GM19328 (cell line): ENCODE data around the gene GDA.

Experiments
- ATAC-seq: cut with Tn5 transposase; IDR thresholded peaks from one replicate; pipeline ENCODE4 v1.9.1; 2021; ENCODE audit warnings: mild to moderate bottlenecking, moderate library complexity; ENCODE audit not compliant: unreplicated experiment

The GDA gene

DNA sequence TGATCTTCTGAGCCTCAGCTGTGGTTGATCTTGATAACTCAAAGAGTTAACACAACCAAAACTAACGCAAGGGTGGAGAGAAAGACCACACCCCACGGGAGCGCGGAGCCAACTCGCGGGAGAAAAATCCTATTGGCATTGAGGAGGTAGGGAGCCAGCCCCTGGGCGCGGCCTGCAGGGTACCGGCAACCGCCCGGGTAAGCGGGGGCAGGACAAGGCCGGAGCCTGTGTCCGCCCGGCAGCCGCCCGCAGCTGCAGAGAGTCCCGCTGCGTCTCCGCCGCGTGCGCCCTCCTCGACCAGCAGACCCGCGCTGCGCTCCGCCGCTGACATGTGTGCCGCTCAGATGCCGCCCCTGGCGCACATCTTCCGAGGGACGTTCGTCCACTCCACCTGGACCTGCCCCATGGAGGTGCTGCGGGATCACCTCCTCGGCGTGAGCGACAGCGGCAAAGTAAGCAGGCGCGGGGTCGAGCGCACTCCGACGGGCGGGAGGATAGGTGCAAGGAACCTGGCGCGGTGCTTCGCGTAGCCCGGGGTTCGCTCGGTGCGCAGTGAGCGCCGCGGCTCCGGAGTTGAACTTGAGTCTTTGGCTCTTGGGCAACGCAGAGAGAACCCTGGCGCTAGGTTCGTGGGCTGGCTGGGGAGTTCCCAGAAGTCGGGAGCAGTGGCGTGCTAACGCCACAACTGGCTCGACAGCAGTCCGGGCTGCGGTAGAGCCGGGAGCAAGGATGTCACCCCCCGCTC, at the start of gene GDA:
Gene GDA (plus strand): TSS at position 210 of the 745 bp plus-strand sequence. CDS start 120 bp downstream, at position 330.
- no peak for ATAC-seq

DNA sequence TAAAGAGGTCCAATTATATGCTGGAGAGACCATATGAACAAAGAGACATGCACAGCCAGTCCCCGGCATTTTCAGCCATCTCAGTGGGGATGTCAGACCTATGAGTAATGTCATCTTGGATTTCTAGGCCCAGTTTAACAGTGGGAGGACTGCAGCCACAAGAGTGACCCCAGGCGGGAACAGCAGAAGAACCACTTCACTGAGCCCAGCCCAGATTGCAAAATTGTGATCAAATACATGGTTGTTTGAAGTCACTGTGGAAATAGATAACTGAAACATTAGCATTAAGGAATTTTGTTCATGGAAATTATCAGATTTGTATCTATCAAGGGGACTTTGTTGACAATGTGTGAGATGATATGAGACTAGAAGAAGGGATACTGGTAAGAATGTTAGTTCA, 46.7 kb upstream of the GDA start:
- no peak for ATAC-seq

DNA sequence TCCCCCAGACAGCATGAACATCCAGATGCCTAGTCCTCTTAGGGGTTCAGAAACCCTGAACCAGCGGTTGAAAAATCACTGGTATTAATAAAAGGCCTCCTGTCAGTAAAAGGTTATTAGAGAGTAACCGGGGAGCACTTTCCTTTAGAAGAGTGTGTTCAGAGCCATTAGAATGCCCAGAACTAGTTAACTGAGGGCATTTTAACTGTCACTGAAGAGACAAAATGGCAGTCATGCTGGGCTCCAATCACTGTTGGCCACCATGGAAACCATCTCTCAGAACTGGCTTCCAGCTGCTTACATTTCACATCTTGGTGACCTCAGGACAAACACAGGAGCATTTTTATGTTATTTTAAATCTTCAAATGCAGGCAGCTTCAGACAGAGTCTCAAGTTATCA, 36.2 kb upstream of the GDA start:
- no peak for ATAC-seq

DNA sequence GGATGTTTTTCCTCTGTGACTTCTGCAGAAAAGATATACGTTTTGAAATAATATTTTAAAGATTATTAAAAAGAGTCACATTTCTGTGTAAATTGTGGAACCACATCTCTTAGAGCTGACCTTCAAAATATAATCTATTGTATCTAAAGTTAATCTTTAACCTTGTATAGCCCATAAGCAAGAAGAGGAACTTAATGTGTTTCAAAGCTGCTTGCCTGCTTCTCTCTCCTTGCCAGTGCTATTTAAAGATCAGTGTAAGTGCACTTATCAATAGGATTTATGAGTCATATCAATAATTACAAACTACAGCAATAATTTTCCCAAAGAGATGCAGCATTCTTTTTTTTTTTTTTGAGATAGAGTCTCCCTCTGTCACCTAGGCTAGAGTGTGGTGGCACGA, 29.4 kb upstream of the GDA start:
- ATAC-seq, result no peak

DNA sequence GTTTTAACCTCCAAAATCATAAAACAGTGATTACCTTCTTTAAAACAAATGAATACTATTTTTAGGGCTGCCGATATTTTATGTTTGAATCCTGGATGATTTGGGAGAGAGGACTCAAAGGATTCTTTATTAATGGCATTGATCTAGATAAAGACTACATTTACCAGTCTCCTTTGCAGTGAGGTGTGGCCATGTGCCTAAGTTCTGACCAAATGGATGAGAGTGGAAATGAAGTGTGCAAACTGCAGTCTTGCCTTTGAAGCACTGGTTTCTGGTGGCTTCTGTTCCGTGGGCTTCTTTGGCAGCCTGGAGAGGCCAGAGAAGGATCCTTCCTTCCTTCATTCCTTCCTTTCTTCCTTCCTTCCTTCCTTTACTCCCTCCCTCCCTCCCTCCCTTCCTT, 24.3 kb upstream of the GDA start:
- no peak for ATAC-seq

DNA sequence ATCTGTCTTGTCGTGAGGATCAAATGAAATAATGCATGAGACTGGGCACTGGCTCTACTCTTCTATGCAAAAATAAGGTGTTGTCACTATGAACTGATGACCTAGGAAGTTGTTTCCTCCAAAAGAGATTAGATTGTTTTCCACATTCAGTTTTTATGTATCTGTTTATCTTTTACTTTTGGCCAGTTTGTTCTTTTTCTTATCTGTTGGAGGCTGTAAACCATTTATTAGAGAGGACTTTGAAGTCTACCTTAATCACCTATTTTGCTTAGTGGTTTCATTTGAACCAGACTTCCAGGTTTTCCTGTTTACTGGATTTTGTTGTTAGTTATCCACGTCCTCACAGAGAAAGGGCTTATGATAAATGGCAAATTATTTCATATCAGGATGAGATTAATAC, 21.5 kb upstream of the GDA start:
- ATAC-seq, result no peak

DNA sequence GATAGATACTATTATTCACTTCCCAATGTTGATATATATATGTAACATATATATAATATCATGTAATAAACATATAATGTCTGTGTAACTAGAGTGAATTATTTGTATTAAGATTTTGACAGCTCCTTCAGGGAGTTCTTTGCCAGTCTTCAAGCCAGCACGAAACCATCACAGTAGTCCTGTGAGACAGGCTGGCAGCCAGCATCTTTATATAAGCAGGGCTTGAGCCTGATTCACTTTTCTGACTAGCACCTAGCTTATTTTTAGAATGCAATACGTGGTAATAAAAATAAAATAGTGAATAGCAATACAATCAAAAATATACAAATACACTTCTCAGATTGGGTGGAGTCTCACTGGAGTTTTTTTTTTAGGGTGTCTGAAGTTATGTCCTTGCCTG, 20.7 kb upstream of the GDA start:
- no peak for ATAC-seq

DNA sequence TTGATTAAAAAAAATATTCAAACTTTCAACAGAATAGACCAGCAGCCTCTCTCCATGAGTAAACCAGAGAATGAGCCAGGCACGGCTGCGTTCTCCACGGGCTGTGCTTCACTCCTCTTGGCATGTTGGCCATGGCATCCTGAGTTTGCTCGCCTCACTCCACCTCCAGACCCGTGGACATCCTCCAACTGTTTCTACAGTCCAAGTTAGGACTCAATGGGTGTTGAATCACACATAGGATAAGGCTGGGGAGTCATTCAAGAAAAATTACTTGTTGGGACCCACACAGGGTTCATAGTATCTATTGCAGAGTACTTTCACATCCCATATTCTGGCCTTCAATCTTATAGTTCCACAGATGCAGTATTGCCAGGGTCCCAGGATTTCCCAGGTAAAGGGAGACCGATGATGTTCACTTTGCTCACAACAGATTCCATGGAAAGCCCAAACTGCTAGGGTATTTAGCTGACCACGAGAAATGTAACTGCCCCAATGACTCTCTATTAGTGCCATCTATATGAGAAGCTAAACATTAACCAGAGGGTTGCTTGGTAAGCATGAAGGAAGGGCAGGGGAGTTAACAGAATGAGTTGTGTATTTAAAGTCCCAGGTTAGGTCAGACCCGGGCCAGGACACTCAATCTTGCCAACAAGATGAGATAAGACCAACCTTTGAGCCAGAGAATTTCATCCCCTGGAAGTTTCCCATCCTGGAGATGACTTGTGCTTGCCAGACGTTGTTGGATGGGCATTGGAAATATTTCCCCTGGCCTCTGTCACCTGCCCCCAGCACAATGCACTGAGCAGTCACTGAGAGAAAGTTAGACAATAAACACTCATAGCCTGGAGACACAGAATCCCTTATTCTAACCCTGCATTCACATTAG, 19.7 kb upstream of the GDA start:
- no peak for ATAC-seq

DNA sequence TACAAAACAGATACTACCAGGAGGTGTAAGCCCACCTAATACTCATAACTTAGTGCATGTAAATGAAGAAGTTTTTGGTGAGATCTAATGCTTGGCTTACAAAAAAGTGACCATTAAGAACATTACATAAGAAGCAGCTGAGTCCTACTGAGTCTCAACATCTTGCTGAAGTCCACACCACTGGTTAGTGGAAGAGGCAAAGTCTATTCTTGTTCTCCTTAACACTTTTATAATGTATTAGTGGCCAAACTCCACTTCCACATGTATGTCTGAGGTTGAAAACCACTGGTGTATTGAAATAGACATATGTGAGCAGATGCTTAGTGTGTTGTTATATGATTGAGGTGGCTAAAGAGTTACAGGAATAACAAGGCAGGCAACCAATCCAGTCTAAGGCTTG, 18.9 kb upstream of the GDA start:
- ATAC-seq, result no peak

DNA sequence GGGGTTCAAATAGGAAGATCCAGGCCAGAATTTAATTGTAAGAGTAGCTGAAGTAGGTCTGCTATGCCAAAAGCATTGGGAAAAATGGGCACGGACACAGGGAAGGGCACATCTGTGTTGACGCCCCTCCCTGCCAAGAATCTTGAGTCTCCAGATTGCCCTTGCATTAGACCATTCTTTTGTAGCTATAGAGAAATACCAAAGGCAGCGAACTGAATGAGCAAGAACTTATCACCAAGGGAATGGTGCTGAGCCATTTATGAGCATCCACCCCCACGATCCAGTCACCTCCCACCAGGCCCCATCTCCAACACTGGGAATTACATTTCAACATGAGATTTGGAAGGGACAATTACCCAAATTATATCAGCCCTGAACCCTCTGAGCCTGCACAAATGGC, 18.0 kb upstream of the GDA start:
- ATAC-seq, result no peak

DNA sequence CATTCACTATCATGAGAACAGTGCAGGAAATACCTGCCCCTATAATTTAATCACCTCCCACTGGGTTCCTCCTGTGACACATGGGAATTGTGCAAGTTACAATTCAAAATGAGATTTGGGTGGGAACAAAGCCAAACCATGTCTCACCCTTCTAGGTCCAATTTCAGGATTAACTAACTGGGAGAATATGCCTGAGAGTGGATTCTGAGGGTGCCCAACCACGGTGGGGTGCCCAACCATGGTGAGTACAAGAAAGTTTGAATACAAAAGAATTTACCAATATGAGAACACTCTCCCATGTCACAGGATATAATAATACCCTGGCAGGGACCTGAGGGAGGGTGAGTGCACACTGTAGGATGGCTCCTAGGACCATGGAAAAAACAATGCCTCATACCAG, 17.2 kb upstream of the GDA start:
- no peak for ATAC-seq

DNA sequence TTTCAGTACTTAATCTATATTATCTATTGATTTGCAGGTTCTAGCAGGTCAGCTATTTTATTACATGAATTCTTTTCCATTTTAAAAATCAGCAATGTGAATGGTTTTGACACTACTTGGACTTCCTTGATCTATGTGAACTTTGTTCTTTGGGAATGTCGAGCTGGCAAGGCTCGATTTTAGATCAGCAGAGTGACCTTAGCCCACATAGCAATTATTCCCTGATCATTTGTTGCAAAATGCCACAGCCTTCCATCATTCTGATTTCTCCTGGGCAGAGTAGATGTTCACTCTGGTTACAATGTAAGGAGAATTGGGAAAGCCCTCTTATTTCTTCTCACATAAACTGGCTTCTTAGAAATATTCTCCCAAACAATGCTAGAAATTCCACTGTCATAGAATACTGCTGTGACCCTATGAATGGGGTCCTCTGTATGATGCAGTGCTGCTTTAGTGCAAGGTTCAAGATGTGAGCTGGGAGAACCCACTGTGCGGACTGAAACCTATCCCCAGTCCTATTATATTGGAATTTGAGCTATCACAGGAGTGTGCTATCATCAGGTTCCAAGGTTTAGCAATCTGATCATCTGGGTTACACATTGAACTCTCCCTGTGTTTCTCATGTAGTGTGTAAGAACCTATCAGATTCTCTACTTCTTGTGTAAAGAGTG, 15.7 kb upstream of the GDA start:
- ATAC-seq, result no peak

DNA sequence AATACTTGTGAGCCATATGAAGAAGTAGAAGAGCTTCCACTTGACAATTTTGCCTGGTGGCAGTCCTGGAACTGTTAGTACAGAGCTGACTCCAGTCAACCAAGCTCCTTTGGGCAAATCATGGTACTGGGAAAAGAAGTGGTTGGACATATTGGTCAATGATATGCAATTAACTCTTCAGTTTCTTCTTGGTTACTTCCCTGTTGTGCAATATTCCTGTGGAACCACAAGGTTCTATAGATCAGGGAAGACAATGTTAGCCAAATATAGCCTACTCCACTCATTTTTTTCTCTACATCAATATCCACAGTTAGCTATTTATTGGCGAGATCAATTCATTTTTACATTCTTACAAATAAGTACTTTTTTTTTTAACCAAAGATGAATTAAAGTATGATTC, 14.4 kb upstream of the GDA start:
- no peak for ATAC-seq

DNA sequence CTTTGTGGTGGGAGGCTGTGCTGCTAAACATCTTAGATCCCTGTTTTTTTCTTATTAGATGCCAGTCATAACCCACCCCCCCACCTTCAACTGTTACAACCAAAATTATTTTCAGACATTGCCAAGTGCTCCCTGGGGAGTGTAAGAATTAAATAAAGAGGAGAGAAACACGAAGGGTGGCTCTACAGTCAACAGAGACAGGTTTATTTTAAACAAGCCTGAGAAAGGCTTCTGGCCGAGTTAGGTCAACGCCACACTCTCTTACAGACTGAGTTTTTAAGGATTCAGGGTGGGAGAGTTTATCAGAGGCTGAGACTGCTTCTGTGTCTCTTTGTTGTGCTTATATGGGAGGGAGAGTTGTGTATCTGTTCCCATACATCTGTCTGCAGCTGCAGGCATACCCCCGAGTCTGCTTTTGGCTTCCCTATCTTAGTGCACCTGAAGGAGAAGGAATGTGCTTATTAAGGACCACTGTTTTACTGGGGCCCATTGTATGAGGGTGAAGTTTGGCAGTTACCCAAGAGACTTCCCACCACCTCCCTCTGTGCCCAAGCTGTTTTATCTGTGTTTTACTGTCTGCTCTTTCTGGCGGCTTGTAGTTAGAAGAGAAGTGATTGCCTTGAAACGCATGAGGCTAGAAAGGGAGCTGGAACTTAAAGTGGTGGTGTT, 11.4 kb upstream of the GDA start:
- no peak for ATAC-seq

DNA sequence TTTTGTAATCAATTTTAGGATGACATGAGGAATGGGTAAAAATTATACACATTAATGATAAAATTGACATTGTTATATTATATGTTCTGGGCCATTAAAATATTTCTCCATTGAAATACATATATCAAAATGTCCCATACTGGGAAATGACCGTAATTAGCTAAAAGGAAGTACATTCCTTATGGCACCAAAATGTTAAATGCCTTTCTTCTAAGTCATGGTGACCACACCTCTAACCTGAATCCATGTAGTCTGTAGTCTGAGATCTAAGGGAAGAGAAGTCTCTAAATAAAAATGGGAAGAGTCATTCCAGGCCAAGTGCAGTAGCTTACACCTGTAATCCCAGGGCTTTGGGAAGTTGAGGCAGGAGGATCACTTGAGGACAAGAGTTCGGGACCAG, 10.0 kb upstream of the GDA start:
- no peak for ATAC-seq

DNA sequence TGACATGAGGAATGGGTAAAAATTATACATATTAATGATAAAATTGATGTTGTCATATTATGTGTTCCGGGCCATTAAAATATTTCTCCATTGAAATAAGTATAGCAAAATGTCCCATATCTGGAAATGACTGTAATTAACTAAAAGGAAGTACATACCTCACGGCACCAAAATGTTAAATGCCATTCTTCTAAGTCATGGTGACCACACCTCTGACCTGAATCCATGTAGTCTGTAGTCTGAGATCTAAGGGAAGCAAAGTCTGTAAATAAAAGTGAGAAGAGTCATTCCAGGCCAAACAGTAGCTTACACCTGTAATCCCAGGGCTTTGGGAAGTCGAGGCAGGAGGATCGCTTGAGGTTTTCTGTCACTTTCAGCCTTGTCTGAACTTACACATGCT, 8.7 kb upstream of the GDA start:
- no peak for ATAC-seq

DNA sequence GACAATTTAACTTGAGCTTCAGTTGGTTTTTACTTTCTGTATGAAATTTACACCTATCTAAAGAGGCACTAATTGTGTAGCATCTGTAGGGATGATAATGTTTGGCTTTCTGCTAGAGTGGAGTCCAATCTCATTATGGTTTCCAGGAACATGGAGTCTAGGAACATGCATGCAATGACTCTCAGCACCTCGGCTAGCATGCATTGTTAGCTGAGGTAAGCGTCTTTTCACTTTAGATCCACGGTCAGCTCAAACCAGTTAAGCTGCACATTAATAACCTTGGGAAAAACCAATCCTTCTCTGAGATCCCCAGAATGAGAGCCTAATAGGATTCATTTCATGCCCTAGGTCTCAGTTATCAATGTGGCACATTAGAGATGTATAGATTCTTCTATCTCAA, 7.8 kb upstream of the GDA start:
- ATAC-seq, result no peak

DNA sequence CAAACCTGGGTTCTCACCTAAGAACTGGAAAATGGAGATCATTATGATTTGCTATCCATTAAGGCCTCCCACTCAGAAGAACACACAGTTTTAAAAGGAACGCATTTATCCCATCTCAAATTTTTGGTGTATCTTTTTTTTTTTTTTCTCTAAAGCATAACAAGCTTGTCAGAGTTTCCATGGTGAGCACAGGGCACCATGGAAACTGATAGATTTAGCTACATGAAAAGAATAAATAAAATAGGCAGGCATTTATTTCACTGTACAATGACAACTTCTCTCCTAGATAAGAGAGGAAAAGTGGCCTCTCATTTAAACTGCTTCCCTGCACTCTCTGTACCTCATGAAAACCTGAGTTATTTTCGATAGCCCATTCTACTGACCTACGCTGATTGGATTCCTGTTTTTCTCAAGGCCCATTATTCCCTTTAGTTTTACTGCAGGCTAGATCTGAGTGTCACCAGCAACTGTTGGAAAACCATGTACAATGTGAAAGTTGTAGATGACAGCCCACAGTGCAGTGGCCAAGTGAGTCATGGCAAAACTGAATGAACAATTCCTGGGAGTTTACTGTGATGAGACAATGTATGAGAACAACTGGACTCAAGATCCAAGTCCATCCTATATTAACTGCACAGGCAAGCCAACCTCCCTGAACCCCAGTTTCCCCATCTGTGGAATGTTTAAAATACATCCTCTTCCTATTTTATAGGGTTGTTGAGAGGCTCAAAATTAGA, 4.3 kb upstream of the GDA start:
- no peak for ATAC-seq

DNA sequence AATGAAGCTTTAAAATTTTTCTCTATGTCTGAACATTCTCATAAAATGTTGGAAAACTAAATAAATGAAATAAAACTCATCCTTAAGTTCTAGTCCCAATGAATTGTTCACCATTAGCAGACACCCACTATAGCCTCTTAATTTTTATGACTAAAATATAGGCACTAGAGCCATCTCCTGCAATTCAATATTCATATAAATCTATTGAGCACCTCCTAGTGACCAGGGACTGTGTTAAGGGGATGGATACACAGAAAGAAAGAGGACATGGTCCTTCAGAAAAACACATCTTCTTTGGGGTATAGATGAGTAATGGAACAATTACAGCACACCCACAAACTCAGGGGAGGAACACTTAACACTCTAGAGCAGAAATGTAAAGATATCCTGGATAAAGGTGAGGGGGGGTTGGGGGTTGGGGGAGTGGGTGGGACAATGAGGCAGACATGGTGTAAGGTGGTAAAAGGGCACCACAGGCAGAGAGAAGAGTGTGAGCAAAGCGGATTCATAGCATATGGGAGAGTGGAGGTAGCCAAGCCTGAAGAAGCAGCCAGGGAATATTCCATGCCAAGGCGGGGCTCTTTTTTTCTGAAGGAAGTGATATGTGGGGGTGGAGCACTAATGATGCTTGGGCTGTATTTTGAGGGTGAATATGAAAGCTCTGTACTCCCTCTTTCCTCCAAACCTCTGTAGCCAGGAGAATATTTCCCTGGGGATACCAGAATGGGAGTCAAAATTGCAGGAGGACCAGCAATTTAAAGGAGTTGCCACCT, 3.3 kb upstream of the GDA start:
- ATAC-seq, result no peak

DNA sequence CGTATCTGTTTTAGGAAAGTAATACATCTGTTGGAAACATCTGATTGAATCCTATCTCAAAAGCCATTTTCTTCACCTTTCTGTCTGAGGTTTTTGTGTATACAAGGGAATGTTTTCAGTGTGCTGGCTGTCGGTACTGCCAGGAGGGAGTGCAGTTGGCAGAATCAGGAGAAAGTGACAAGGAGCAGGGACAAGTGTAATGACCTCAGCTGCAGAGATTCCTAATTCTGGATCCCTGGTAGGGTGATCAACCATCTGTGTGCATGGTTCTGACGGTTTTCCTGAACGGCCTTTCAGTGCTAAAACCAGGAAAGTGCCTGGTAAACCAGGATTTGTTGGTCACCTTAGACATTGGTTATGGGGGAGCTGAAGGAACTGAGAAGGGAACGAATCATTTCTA, 1.6 kb upstream of the GDA start:
- no peak for ATAC-seq
